Adrenal gland (tissue), 5 donors: Measurements from ENCODE around the gene DIP2C.

Experiments used
- CTCF ChIP-seq, 6 experiments: fragments of 450-650 bp in 4 of 6; fragments of 200-600 bp in 2 of 6; sonication (generic) in 1 of 6; IDR thresholded peaks; 1 replicate in 5 of 6; 2 replicates in 1 of 6; pipeline versions ENCODE4 v1.5.1 to v1.8.0; 2016 to 2021; ENCODE audit warnings: antibody characterized with exemption in 6 of 6, mild to moderate bottlenecking in 2 of 6, moderate library complexity in 1 of 6
- POLR2A ChIP-seq, 2 donors: fragments of 450-650 bp; IDR thresholded peaks; one replicate each; pipeline ENCODE4 v1.6.1; 2017; ENCODE audit warnings: antibody characterized with exemption in 2 of 2, mild to moderate bottlenecking in 2 of 2, moderate library complexity in 1 of 2
- donor health status: DM: no; HTN: no; CAD: no.

- no peak for TF ChIP-seq CTCF (IDR thresholded peaks at IDR 0.05)
- no peak for TF ChIP-seq POLR2A (IDR thresholded peaks at IDR 0.05)
Measured at GRCh38 chr10:681670-682318, 7.7 kb downstream of the DIP2C start.
